GM10847 (cell line): Measurements from ENCODE around the gene TSFM.
A peak's percentile ranks its signal among the peaks of the same experiment; 100 is the strongest.

ENCODE experiments used
- POLR2A ChIP-seq: IDR thresholded peaks from 2 replicates; pipeline ENCODE4 v1.6.1; 2011; ENCODE audit not compliant: insufficient read length; ENCODE audit errors: extremely low read depth

The TSFM gene

DNA sequence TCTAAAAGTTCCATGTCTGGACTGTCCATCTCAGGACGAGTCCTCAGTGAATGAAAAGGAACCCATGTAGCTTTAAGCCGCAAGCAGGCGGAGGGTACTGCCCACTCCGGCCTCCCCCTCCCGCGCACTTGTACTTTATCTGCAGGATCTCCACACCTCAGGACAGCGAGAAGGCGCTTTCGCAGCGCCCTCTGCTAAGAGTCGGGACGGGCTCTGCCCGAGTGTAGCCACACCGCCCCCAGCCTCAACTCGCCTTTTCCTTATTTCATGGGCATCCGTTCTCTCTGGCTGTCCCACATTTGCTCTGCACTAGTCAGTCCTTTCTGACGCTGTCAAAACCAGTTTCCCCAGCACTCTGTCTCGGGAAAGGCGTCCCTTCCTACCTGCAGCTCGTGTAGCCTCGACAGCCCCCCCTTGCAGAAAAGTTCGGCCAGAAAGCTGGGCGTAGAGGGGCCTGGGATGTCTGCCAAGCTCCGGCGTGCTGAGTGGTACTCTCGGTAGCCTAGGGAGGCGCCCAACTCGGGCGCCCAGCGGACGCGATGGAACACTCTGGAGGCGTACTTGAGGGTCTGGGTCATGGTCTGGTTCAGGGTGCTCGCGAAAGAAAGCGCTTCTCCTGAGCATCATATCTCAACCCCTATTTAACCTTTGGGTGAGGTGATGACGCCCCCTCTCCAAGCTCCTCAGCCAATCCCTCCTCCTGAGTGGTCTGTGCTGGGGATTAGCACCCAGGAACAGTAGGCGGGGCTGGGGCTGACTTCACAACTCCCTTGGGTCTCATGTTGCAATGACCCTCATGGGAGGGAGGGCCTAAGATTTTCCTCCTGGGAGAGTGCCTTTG, 15.9 kb upstream of the TSFM start, which contains the start of gene CYP27B1:
CYP27B1 (minus strand) TSS at position 615 of the 841 bp plus-strand sequence; CDS start at position 578, 37 bp downstream.
- TF ChIP-seq POLR2A: no peak

DNA sequence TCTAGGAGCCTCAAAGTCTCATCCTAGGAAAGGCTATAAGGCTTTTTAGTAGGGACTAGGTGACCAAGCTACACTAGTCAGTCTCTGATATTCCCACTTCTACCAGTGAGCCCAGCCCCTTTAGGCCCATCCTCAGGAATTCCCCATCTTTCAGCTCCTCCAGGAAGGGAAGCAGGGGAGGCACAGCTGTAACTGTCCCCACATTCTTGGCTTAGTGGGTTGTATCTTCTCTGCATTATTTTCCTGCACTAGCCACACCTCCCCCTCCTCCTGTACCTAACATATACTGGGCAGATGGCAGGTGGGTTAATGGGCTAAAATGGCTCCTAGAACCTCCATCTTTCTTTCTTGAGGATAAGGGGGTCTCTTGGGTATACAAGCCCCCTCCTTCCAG, 15.3 kb upstream of the TSFM start:
- TF ChIP-seq POLR2A: no peak

DNA sequence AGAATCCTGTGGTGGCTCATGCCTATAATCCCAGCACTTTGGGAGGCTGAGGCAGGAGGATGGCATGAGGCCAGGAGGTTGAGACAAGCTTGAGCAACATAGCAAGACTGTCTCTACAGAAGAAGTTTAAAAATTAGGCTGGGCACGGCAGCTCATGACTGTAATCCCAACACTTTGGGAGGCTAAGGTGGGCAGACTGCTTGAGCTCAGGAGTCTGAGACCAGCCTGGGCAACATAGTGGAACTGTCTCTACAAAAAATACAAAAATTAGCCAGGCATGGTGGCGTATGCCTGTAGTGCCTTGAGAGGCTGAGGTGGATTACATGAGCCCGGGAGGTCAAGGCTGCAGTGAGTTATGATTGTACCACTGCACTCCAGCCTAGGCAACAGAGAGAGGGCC, 14.7 kb upstream of the TSFM start:
- no peak for TF ChIP-seq POLR2A

DNA sequence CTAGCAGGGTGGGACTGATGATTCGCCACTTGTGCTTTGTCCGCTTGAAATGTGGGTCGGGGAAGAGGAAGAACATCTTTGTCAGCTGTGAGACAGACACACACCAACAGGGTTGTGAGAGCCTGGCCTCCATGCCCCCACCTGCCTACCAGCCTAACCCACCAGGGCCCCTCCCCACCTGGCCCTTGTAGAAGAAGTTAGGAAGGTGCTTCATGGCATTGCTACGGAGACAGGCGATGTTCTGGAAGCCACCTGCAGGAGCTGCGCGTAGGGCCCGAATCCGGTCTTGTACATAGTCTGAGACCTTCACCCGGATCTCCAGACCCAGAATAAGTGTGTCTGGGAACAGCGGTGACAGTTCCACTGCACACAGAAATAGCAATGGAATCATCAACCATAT, 13.0 kb upstream of the TSFM start:
- no peak for TF ChIP-seq POLR2A

DNA sequence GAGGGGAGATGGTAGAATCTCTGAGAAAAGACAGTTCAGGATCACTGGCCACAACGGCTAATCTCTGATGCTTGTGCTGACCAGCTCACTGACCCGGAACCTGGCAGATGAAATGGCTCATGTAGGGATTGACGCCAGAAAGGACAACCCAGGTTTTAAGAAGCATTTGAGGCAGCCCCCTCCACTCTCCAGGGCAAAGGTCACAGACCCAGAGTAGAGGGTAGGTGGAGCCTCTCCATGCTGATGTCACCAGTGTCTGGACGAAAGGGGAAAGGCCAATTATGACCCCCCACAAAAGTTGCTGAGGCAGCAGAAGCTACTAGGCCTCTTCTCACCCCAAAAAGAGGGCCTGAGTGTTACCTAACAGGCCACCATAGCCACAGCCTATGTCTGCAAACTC, 11.9 kb upstream of the TSFM start:
- TF ChIP-seq POLR2A: no peak

DNA sequence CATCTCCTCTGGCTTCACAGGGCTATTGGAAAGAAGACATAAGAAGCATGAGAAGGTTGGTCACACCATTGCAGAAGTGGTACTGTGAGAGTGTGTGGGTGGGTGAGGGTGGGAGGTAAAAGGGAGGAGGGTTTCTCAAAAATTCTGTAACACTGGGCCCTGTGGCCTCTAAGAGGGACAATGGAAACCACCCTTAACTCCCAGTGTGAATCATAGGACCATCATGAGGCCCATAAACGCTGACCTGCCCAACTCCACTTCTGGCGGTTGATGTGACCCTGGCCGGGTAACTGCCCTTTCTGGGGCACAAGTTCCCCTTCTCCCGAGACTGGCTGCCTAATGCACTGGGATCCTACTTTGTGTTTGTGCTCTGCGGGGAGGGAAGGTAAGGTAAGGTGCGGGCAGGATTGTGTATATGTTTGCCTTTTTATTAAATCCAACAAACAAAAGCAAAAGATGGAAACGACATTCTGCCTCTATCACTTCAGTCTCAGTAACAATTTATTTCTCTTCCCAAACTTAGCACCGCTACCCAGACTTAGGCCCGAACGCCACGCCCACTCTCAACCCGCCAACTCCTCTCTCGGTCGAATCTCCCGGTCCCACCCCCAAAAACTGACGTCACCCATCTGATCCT, 11.2 kb upstream of the TSFM start:
- no peak for TF ChIP-seq POLR2A

DNA sequence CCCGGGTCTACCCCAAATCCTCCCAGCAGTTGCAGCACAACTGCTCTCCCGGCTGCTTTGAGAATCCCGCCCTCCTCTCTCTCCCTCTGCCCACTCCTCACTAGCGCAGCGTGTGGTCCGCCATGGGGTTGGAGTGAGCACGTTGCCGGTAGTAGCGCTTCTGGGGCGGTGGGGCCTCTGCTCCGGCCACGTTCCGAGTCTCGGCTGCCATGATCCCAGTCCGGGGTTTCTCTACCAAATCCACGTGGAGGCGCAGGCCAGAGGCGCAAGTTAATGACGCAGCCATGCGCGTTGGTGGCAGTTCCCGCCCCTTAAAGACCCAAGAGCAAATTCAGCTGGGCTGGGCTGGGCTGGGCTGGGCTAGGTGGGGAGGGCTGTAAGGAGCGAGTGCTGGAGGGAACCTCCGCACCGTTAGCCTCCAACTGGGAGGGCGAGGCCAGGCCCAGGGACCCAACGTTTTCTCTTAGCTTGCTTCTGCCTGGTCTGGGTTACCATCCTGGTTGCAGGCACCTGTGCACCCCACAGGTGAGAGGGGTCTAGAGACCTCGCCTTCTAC, 10.6 kb upstream of the TSFM start, which contains the start of gene METTL1:
METTL1 (minus strand) TSS at position 233 of the 556 bp plus-strand sequence; CDS start at position 211, 22 bp downstream.
- TF ChIP-seq POLR2A: peak; percentile 66

DNA sequence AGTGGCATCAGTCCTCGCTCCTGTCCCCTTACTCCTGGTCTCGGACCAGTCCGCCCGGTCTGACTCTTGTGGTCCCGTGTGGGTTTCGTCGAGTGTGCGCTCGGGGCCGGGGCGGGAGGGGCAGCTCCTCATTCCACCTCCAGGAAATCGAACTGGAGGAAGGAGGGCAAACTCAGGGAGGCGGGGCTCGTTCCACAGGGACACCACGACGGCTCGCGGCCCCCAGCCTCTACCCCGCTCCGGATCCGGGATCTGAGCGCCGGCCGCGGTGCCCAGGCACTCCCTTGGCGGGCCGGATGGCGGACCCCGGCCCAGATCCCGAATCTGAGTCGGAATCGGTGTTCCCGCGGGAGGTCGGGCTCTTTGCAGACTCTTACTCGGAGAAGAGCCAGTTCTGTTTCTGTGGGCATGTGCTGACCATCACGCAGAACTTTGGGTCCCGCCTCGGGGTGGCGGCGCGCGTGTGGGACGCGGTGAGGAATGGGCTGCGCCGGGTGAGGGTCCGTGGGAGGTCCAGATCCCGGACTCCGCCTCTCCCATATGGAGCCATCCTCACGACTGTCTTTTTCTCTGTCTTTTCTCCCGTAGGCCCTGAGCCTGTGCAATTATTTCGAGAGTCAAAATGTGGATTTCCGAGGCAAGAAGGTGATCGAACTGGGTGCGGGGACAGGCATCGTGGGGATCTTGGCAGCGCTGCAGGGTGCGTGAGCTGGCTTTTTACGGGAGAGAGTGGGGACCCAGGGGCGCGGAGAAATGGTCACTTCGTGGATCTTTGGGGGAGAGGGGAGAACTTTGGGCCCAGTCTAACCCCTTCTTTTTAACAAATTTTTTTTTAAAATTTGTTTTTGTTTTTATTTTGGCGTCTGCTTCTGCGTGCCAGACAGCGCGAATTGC, 9.9 kb upstream of the TSFM start, which contains the start of gene EEF1AKMT3:
EEF1AKMT3 (plus strand) TSS at position 186 of the 894 bp plus-strand sequence; CDS start at position 297, 111 bp downstream.
- no peak for TF ChIP-seq POLR2A

DNA sequence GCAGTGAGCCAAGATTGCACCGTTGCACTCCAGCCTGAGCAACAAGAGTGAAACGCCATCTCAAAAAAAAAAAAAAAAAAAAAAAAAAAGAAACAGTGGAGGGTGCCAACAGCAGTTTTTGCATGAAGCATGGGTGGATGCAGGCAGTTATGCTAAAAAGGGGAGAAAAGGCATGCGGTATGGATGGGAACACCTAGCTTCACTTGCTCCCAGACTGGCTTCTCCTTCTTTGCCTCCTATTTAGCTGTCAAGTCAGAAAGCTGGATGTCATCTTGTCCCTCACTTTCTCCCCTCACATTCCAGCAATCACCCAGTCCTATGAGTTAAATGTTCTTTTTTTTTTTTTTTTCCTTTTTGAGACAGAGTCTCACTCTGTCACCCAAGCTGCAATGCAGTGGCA, 7.5 kb upstream of the TSFM start:
- TF ChIP-seq POLR2A: no peak

DNA sequence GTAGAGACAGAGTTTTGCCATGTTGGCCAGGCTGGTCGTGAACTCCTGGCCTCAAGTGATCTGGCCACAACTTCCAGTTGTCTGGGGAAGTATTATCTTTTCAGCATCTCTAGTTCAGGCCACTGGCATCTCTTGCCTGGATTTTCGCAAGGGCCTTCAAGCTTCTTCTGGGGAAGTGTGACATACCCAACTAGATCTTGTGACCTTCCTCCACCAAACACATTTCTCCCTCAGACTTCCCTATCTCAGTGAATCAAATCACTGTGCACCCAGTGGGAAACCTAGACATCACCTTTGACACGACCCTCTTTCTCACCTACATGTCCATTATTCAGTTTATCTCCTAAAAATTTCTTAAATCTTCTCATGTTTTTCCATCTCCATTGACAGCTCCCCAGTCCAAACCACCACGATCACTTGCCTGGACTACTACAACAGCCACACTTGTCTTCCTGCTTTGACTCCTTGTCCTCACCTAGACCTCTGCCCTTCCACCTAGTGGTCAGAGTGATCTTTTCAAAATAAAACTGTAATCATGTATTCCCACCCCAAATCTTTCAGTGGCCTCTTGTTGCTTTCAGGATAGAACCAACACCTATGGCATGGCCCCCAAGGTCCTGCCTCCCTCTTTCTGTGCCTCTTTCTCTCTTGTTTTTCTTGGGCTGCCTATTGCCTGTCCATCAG, 6.9 kb upstream of the TSFM start:
- no peak for TF ChIP-seq POLR2A

DNA sequence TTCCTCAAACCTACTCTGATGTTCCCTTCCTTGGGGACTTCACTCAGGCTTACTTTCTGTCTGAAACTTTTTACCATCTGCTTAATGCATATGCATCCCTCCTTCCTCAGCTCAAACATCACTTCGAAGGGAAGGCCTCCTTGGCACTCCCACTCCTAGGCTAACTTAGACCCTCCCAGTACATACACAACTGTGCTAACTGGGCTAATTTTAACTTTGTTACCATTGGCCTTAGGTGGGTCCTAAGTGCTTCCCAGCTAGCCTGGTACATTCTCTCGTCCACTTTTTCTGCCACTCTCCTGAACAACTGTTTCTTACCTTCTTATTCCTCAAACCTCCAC, 6.4 kb upstream of the TSFM start:
- TF ChIP-seq POLR2A: no peak

DNA sequence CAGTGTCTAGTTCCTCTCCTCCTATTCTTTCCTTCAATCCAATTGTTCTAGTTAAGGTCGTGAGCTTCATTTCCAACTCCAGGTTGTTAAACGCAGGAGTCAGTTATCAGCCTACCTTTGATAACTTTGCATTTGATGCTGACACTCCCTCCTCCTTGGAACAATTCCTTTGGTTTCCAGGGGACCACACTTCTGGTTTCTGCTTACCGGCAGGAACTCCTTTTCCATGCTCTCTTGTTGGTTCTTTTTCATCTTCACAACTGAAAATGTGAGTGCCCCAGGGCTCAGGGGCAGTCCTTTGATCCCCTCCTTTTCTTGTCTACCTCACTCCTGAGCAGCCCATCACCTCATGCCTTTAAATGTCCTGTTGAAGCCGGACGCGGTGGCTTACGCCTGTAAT, 5.2 kb upstream of the TSFM start:
- no peak for TF ChIP-seq POLR2A

DNA sequence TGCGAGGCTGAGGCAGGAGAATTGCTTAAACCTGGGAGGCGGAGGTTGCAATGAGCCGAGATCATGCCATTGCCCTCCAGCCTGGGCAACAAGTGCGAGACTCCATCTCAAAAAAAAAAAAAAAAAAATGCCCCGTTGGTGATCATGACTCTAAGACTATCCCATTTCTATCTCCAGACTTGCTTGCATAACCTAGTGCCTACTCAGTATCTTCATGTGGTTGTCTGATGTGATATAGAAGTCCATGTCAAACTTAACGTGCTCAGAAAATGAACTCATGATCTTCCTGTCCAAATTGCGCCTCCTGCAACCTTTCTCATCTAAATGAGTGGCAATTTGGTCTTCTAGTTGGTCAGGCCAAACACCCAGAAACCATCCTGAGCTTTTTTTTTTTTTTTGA, 4.7 kb upstream of the TSFM start:
- TF ChIP-seq POLR2A: no peak

DNA sequence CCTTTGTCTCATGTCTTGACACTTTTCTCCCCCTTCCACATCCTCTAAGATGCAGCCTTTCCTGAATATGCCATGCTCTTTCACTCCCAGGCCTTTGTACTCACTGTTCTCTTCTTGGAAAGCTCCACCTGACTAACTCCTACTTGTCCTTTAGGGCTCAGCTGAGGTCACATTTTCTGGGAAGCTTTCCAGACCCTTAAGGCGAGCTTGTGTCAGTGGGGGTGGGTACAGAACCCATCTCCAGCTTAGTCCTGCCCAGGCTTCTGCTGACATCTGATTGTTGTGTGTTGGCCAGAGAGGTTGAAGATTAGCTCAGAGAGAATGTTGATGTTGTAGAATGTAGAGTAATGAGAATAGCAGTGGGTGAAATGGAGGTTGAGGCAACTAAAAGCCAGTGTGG, 2.9 kb upstream of the TSFM start:
- no peak for TF ChIP-seq POLR2A
